GM12874 (cell line): ENCODE data around the gene FAM9B.

Experiments
- TF ChIP-seq, protein P1 (sequence below): IDR thresholded peaks from 2 replicates; pipeline ENCODE4 v1.5.1; 2011; ENCODE audit warnings: low read depth, mild to moderate bottlenecking, control low read depth, low read length, moderate library complexity; ENCODE audit not compliant: insufficient read depth

The FAM9B gene

GRCh38 chrX:9062641-9063040, 28.7 kb upstream of the FAM9B start:
- TF ChIP-seq, protein P1, sequence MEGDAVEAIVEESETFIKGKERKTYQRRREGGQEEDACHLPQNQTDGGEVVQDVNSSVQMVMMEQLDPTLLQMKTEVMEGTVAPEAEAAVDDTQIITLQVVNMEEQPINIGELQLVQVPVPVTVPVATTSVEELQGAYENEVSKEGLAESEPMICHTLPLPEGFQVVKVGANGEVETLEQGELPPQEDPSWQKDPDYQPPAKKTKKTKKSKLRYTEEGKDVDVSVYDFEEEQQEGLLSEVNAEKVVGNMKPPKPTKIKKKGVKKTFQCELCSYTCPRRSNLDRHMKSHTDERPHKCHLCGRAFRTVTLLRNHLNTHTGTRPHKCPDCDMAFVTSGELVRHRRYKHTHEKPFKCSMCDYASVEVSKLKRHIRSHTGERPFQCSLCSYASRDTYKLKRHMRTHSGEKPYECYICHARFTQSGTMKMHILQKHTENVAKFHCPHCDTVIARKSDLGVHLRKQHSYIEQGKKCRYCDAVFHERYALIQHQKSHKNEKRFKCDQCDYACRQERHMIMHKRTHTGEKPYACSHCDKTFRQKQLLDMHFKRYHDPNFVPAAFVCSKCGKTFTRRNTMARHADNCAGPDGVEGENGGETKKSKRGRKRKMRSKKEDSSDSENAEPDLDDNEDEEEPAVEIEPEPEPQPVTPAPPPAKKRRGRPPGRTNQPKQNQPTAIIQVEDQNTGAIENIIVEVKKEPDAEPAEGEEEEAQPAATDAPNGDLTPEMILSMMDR: no peak

DNA sequence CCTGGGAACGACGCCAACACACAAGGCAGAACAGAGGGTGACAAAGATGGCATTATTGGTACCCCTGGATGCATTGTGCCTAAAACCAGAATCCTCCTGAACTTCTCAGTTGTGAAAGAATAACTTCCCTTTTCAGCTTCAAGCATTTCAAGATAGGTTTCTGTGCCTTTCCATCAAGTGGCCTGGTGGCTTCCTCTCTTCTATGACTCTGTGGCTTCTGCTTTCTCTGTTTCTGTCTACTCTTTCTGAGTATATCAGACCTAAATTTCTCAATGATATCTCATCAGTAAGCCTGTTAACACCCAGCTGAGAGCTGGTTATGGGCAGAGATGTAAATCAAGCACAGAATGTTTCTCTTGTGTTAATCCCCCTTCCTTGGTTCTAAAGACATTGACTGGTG, 21.4 kb upstream of the FAM9B start:
- TF ChIP-seq, protein P1: no peak

- TF ChIP-seq, protein P1: no peak
These were observed 18.2 kb upstream of the FAM9B start for GRCh38 chrX:9052081-9052480.

GRCh38 chrX:9050331-9050730, 16.4 kb upstream of the FAM9B start:
- TF ChIP-seq, protein P1: no peak

DNA sequence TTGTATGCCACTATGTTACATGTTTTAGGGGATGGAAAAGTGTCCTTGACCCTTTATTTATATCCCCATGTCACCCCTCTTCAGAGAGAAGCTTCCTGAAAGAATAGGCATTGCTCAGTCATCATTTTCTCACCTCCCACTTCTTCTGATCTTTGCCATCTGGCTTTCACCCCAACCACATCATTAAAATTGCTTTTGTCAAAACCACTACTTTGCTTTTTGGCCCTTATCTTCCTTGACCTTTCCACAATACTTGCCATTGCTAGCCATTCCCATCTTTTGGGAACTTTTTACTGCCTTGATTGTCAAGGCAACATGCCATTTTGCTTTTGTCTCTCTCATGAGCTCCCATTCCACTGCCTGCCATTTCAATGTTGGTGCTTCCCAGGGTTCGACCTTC, 14.9 kb upstream of the FAM9B start:
- TF ChIP-seq, protein P1: no peak

GRCh38 chrX:9038244-9038643, 4.3 kb upstream of the FAM9B start:
- TF ChIP-seq, protein P1: no peak

GRCh38 chrX:9037296-9037695, 3.4 kb upstream of the FAM9B start:
- TF ChIP-seq, protein P1: no peak

GRCh38 chrX:9033586-9033985, 341 bp downstream of the FAM9B start:
- TF ChIP-seq, protein P1: no peak
